Cardiac atrium fibroblast (primary cell): ENCODE data around the gene ZNF343. TPM values are rescaled to one million over a fixed set of nuclear protein-coding genes. Genes with fewer than 3 reads are reported as not detected.

Experiments
- total RNA-seq: library from RNA; depleted of rRNA; stranded (reverse); fragments of >200 nt; gene quantifications from 2 replicates; pipeline ENCODE4 v1.2.3, GENCODE V29; 2015

The ZNF343 gene
- 9.6 and 9.7 TPM in 2 replicates for total RNA-seq

DNA sequence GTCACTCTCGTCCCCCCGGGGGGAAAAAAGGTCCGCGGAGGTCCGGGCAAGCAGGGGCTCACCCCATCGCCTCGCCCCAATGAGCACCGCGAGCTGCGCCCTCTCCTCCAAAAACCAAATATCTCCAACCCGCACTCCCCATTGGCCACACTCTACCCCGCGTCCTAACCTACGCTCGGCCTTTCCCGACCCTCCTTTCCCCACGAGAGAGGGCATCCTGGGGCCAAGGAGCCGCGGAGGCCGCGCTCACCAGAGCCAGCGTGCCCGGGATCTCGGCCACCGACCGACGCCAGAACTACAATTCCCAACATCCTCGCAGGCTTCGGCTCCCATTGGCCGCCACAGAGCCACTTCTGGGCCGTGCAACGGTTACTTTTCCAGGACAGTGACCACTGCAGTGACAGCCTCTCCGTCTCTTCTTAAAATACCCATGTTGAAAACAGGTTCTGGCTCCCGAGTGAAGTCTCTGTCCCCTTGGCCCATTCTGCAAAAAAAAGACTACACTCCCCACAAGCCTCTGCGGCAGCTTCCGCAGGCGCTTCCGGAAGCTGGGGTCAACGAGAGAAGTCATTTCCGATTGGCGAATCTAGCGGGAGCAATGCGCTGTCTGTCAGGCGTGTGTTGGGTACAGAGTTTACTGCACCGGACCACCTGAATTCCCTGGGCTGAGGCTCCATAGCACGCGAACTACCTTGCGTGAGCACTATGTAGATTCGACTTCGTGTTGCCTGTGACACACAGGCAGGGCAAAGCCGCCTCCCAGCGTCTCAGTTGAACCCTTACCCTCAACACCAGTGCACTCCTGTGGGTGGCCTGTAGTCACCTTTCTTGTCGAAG lies at the start of gene ZNF343:
ZNF343 (minus strand) TSS at position 285 of the 837 bp plus-strand sequence. CDS start 15,020 bp downstream, outside the sequence.

DNA sequence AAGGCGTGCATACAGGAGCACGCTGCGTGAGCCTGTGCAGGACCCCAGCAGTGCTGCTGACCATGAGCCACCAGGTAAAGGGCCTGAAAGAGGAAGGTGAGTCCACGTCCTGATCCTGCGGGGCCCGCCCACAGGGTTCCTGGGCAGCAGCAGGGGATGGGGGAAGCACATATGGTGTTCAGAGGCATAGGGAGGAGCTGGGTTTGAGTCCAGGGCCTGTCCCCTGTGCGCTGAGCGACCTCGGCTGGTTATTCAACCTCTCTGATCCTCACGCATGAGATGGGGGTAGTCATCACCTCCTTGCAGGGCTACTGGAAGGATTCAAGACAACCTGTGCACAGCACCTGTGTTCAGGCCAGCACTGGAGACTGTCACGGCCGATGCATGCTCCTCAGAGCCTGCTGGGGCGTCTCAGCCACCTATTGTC lies 27.9 kb upstream of the ZNF343 start, which contains the start of gene TMC2:
TMC2 (plus strand) TSS at position 14 of the 427 bp plus-strand sequence; CDS start at position 63, 49 bp downstream.

DNA sequence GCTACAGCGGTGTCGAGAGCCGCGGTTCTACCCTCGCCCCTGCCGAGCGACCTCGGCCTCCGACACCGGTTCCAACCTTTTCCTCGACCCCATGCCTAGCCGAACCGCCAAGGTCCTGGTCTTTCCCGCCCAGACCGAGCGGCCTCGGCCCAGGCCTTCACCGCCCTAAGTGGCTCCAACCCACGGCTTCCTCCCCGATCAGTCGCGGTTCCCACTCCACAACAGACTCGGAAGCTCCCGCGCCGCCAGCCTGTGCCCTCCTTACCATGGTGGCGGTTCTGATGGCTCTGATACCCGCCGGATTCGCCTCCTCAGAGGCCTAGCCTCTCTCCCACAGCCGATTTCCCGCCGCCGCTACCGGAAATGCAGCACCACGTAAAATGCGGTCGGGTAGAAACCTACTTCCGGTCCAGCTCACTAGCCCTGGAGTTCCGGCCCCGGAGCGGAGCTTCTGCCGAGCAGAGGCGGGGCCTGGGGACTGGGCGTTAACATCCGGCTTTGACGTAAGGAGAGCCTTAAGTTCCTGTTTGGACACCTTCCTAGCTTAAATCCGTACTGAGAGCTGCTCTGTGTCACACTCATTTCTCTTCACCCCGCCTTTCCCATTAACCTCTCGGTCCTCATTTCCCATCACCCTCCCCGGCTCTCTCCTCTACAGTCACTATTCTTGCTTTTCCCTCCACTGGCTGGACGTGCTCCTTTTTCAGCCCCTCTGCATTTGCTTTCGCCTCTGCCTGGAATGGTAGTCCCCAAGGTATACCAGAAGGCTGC lies 38.1 kb downstream of the ZNF343 start, which contains the start of gene SNRPB:
SNRPB (minus strand) TSS at position 367 of the 771 bp plus-strand sequence; CDS start at position 268, 99 bp downstream.

Other genes starting within 250 kb of the ZNF343 start
- gene TGM3, start 212.9 kb downstream of the ZNF343 start, total RNA-seq: not detected in 2 replicates
- gene TGM6, start 128.0 kb downstream of the ZNF343 start, total RNA-seq: not detected in 2 replicates
- 257 and 267 TPM in 2 replicates for gene SNRPB, start 38.1 kb downstream of the ZNF343 start, total RNA-seq
- not detected in 2 replicates for gene TMC2, start 27.7 kb upstream of the ZNF343 start, total RNA-seq
- 93.5 and 97.7 TPM in 2 replicates for gene NOP56, start 143.7 kb upstream of the ZNF343 start, total RNA-seq
- gene IDH3B, start 155.3 kb upstream of the ZNF343 start, total RNA-seq: 75.5 and 83.9 TPM in 2 replicates
- 0.49 and 1.4 TPM in 2 replicates for gene EBF4, start 183.9 kb upstream of the ZNF343 start, total RNA-seq